Coronary artery (tissue), 2 donors: ENCODE results near the gene STK17A.

ENCODE experiments used
- DNase-seq: peaks from one replicate; pipeline ENCODE4 v3.0.0-alpha.2; 2017; ENCODE audit warnings: low spot score
- H3K27ac ChIP-seq, 2 donors: fragments of 200-600 bp; sonication (generic); one replicate each; pipeline ENCODE4 v1.5.1; 2016 to 2019
- H3K4me3 ChIP-seq: fragments of 200-600 bp; sonication (generic); 2 replicates; pipeline ENCODE4 v1.5.1; 2016; ENCODE audit warnings: mild to moderate bottlenecking, moderate library complexity
- CTCF ChIP-seq: fragments of 200-600 bp; sonication (generic); IDR thresholded peaks from one replicate; pipeline ENCODE4 v1.5.1; 2019; ENCODE audit warnings: antibody characterized with exemption

Gene STK17A

DNA sequence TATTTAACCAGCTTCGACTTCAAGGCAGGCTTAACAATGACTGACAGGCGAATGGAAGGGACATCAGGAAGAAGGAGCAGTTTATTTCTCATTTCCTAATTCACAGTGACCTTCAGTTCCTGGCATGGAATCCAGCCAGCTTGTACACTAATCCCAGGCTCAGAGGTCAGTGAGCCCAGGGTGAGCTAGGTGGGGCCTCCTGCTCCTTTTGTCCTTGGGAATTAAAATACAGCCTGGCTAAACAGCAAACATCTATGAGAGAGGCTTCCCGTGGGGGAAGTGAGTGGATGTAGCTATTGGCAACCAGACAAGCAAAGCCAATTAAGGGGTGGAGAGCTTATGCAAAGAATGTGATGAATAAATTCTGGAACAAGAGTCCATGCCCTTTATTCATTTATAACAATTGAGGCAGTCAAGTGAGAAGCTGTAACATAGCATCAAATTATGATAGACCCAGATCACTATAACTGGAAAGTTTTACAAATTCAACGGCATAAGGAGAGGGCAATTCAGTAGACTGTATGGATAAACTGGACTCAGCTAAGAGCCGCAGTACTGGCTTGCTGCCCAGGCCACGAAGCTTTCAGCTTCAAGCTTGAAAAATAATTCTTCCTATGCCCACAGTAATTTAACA is 57.1 kb downstream of the STK17A start:
- DNase-seq, result no peak
- TF ChIP-seq CTCF, result no peak
- no peak overlapping the region for H3K4me3 ChIP-seq
- H3K27ac ChIP-seq, result peak overlapping the region; percentile 54 to 70

GRCh38 chr7:43640679-43641078 is 57.8 kb downstream of the STK17A start:
- H3K27ac ChIP-seq, result peak overlapping the region; percentile 54 to 70
- no peak for TF ChIP-seq CTCF
- H3K4me3 ChIP-seq, result no peak overlapping the region
- no peak for DNase-seq

DNA sequence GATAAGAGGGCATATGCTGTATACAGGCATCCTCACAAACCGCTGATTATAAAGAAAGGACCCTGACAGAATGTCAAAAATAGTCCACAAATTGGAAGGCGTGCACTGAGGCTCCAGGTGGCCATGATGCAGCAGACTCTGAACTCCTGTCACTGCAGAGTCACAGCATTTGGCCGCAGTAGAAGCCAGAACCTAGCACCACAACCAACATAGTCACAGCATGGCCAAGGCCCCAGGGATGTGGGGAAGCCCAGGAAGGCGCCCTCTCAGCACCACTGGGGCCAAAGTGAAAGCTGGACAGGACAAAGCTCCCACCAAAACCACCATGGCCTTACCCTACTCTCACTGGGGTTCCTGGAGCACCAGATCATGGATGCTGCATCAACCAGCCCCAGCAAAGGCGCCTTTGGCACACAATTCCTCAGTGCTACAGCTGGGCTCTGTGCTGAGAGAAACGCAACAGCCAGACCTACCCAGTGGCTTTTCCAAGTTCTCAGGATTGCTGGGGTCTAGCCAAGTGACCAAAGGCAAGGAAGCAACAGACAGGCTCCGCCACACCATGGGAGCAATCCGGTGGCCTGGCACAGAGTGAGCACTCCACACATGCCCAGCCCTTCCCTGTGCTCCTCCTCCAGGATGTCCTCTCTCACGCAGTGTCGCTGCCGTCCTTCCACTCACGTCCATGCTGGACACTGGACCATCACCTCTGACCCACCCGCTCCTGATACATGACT is 60.2 kb downstream of the STK17A start:
- no peak for DNase-seq
- no peak for TF ChIP-seq CTCF

GRCh38 chr7:43643846-43644245 is 60.9 kb downstream of the STK17A start:
- Histone ChIP-seq H3K4me3 (no peak overlapping the region), H3K27ac (no peak overlapping the region)
- TF ChIP-seq CTCF, result no peak
- DNase-seq, result no peak

More for the DNA sequence above, 60.2 kb downstream of the STK17A start:
- Histone ChIP-seq H3K4me3 (no peak overlapping the region), H3K27ac (peak overlapping the region in 1 of 2 donors; percentile 7)

GRCh38 chr7:43645699-43646226 is 62.9 kb downstream of the STK17A start:
- no peak for DNase-seq
- no peak for TF ChIP-seq CTCF
- Histone ChIP-seq H3K27ac (peak overlapping the region; percentile 89 to 99), H3K4me3 (no peak overlapping the region)

GRCh38 chr7:43646603-43647338 is 63.9 kb downstream of the STK17A start:
- H3K4me3 ChIP-seq, result peak overlapping the region; percentile 63
- peak overlapping the region; percentile 89 to 99 for H3K27ac ChIP-seq
- DNase-seq, result no peak
- no peak for TF ChIP-seq CTCF
